Glutamatergic neuron (in vitro differentiated cells): ENCODE measurements around the gene ZCWPW2. TPM values are rescaled to one million over a fixed set of nuclear protein-coding genes. Genes with fewer than 3 reads are reported as not detected.

ENCODE experiments used
- DNase-seq: peaks from one replicate; pipeline ENCODE4 v3.0.0; 2022
- H3K27ac Mint-ChIP-seq: one replicate; pipeline ENCODE4 v1.8.0; 2020; ENCODE audit warnings: mild to moderate bottlenecking, mixed read lengths, inconsistent platforms; ENCODE audit not compliant: unreplicated experiment
- H3K27me3 Mint-ChIP-seq: one replicate; pipeline ENCODE4 v1.8.0; 2020; ENCODE audit warnings: mild to moderate bottlenecking, moderate library complexity, mixed read lengths, inconsistent platforms; ENCODE audit not compliant: unreplicated experiment
- H3K36me3 Mint-ChIP-seq: one replicate; pipeline ENCODE4 v1.8.0; 2020; ENCODE audit warnings: mild to moderate bottlenecking, mixed read lengths, inconsistent platforms; ENCODE audit not compliant: unreplicated experiment
- H3K4me1 Mint-ChIP-seq: one replicate; pipeline ENCODE4 v1.8.0; 2020; ENCODE audit warnings: mild to moderate bottlenecking, low read depth, mixed read lengths, inconsistent platforms; ENCODE audit not compliant: unreplicated experiment
- H3K4me3 Mint-ChIP-seq: one replicate; pipeline ENCODE4 v1.8.0; 2020; ENCODE audit warnings: mild to moderate bottlenecking, mixed read lengths, inconsistent platforms; ENCODE audit not compliant: unreplicated experiment
- H3K9me3 Mint-ChIP-seq: one replicate; pipeline ENCODE4 v1.8.0; 2020; ENCODE audit warnings: mild to moderate bottlenecking, moderate library complexity, mixed read lengths, inconsistent platforms; ENCODE audit not compliant: unreplicated experiment
- total RNA-seq: library from RNA; stranded (reverse); fragmentation: NEBNext Ultra II Directional; extraction: Animal tissue kit (Norgen Biotek cat#: 25700); gene quantifications from one replicate; pipeline ENCODE4 v1.2.1, GENCODE V29; 2021; ENCODE audit not compliant: unreplicated experiment
- TF ChIP-seq, protein P1 (sequence below): fragments of 200-600 bp; sonication (generic); IDR thresholded peaks from one replicate; pipeline ENCODE4 v1.5.0; 2021; ENCODE audit not compliant: partially characterized antibody, unreplicated experiment

ZCWPW2 gene
- total RNA-seq, 1 donor from 2014 or later = 0.49 TPM

DNA sequence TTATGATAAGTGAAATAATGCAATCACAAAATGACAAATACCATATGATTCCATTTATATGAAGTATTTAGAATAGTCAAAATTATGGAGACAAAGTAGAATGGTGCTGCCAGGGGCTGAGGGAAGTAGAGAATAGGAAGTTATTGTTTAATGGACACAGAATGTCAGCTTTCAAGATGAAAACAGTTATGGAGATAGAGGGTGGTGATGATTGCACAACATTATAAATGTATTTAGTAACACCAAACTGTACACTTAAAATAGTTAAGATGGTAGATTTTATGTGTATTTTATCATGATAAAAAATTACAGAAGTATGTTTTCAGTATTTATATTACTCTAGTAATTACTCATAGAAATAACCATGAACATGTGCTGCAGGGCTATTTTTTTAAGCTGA, 100.9 kb downstream of the ZCWPW2 start:
- Mint-ChIP-seq H3K27me3 (no peaks in the 10 kb centered on the region), H3K9me3 (no peaks in the 10 kb centered on the region), H3K4me3 (no peak overlapping the region), H3K4me1 (no peaks in the 10 kb centered on the region), H3K27ac (no peak overlapping the region), H3K36me3 (peaks cover under 1% of the 10 kb centered on the region)
- DNase-seq = no peak
- TF ChIP-seq, protein P1, sequence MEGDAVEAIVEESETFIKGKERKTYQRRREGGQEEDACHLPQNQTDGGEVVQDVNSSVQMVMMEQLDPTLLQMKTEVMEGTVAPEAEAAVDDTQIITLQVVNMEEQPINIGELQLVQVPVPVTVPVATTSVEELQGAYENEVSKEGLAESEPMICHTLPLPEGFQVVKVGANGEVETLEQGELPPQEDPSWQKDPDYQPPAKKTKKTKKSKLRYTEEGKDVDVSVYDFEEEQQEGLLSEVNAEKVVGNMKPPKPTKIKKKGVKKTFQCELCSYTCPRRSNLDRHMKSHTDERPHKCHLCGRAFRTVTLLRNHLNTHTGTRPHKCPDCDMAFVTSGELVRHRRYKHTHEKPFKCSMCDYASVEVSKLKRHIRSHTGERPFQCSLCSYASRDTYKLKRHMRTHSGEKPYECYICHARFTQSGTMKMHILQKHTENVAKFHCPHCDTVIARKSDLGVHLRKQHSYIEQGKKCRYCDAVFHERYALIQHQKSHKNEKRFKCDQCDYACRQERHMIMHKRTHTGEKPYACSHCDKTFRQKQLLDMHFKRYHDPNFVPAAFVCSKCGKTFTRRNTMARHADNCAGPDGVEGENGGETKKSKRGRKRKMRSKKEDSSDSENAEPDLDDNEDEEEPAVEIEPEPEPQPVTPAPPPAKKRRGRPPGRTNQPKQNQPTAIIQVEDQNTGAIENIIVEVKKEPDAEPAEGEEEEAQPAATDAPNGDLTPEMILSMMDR = no peak

DNA sequence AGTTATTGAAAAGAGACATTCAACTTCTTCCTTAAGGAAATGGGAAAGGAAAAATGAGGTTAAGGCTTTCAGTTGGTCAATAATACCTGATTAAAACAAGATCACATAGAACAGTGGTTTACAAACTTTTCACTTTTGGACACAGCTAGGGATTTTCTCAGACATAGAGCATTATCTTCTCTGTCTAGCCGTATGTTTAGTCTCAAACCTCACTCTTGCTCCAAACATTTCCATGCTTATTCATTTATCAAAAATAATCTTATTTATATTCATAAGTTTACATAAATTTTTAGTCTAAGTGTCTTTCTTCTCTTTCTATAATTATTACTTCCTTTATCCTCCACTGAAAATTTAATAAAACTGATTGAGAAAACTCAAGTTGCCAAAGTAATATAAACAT, 114.3 kb downstream of the ZCWPW2 start:
- Mint-ChIP-seq H3K4me1 (no peaks in the 10 kb centered on the region), H3K9me3 (no peaks in the 10 kb centered on the region), H3K27me3 (peaks cover 2% of the 10 kb centered on the region), H3K36me3 (no peaks in the 10 kb centered on the region), H3K4me3 (no peak overlapping the region), H3K27ac (no peak overlapping the region)
- TF ChIP-seq, protein P1 = no peak
- DNase-seq = no peak

DNA sequence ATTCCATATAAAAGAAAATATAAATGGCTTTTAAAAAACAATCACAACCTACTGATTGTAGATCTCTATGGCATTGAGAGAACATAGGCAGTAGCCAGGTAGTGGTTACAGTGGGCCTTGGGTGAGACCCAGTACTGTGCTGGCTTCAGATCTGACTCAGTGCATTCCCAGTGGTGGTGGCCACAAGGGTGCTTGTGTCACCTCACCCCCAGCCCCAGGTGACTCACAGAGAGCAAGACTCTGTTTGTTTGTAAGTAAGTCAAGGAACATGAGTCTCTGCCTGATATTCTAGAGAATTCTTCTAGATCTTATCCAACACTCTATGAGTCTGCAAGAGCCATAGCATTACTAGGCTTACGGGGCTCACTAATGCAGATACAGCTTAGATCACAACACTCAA, 118.9 kb downstream of the ZCWPW2 start:
- Mint-ChIP-seq H3K36me3 (no peaks in the 10 kb centered on the region), H3K4me3 (no peak overlapping the region), H3K27ac (no peak overlapping the region), H3K4me1 (no peaks in the 10 kb centered on the region), H3K27me3 (peaks cover 4% of the 10 kb centered on the region), H3K9me3 (no peaks in the 10 kb centered on the region)
- TF ChIP-seq, protein P1 = no peak
- no peak for DNase-seq

DNA sequence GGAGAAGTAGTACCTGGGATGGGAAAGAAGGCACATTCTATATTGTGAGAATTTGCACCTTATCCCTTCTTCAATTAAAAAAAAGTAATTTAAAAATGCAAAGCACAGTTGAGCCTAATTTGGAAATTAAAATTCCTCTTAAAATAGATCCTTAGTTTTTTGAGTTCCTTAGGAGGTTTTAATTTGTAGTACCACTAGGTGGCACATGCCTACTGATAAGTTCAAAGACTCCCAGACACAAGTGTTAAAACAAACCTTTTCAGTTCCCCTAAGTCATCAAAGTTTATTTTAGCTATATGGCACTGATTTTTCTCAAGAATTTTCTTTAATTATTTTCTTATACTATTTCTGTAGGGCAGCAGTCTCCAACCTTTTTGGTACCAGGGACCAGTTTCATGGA, 127.7 kb downstream of the ZCWPW2 start:
- H3K36me3 Mint-ChIP-seq = no peaks in the 10 kb centered on the region
- TF ChIP-seq, protein P1 = peak; percentile 82
- H3K27ac Mint-ChIP-seq = no peak overlapping the region
- H3K27me3 Mint-ChIP-seq = no peaks in the 10 kb centered on the region
- H3K4me1 Mint-ChIP-seq = no peaks in the 10 kb centered on the region
- H3K9me3 Mint-ChIP-seq = no peaks in the 10 kb centered on the region
- no peak overlapping the region for H3K4me3 Mint-ChIP-seq
- DNase-seq = no peak

DNA sequence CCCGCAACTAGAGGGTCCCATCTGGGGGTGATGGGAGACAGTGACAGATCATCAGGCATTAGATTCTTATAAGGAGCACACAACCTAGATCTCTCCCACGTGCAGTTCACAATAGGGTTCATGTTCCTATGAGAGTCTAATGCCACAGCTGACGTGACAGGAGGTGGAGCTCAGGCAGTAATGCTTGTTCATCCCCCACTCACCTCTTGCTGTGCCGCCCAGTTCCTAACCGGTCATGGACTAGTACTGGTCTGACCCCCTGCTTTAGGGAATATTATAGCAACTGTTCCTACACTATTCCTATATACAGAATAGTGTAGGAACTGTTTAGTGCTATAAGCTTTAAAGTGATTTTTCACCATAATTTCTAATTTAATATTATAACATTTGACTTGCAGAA, 128.2 kb downstream of the ZCWPW2 start:
- H3K27me3 Mint-ChIP-seq = no peaks in the 10 kb centered on the region
- TF ChIP-seq, protein P1 = no peak
- H3K36me3 Mint-ChIP-seq = no peaks in the 10 kb centered on the region
- DNase-seq = no peak
- no peak overlapping the region for H3K4me3 Mint-ChIP-seq
- H3K27ac Mint-ChIP-seq = no peak overlapping the region
- H3K9me3 Mint-ChIP-seq = no peaks in the 10 kb centered on the region
- no peaks in the 10 kb centered on the region for H3K4me1 Mint-ChIP-seq
